SK-N-SH treated with all-trans-retinoic acid at 6 μM for 48 hours (cell line): Measurements from ENCODE around the gene TXNDC9.
"Not testable (repeated sequence)": the region's sequence is repeated elsewhere in the genome, so short reads cannot be mapped to it uniquely, and the experiment has no call there.

Experiments
- ESRRG ChIP-seq: fragments of 250-450 bp; sonication (Bioruptor Pico); IDR thresholded peaks from 2 replicates; pipeline ENCODE4 v1.6.1; 2021; ENCODE audit warnings: mild to moderate bottlenecking
- RARB ChIP-seq: fragments of 250-450 bp; sonication (Bioruptor Pico); IDR thresholded peaks from 2 replicates; pipeline ENCODE4 v1.8.0; 2021; ENCODE audit warnings: mild to moderate bottlenecking, moderate library complexity
- SNAI2 ChIP-seq: fragments of 250-450 bp; sonication (Bioruptor Pico); IDR thresholded peaks from 2 replicates; pipeline ENCODE4 v1.5.0; 2020; ENCODE audit warnings: mild to moderate bottlenecking, moderate library complexity
- ZC3H10 ChIP-seq: fragments of 250-450 bp; sonication (Bioruptor Pico); IDR thresholded peaks from 2 replicates; pipeline ENCODE4 v1.5.1; 2021; ENCODE audit warnings: mild to moderate bottlenecking, moderate library complexity
- ZFP3 ChIP-seq: fragments of 250-450 bp; sonication (Bioruptor Pico); IDR thresholded peaks from 2 replicates; pipeline ENCODE4 v1.5.0; 2020; ENCODE audit warnings: mild to moderate bottlenecking, moderate library complexity
- ZFP30 ChIP-seq: fragments of 450-650 bp; formaldehyde crosslinking; IDR thresholded peaks from 2 replicates; pipeline ENCODE4 v1.5.0; 2022; ENCODE audit warnings: mild to moderate bottlenecking, moderate library complexity
- TF ChIP-seq, protein P1 (sequence below): fragments of 250-450 bp; sonication (Bioruptor Pico); IDR thresholded peaks from 2 replicates; pipeline ENCODE4 v1.8.0; 2020; ENCODE audit warnings: mild to moderate bottlenecking, moderate library complexity, borderline replicate concordance

DNA sequence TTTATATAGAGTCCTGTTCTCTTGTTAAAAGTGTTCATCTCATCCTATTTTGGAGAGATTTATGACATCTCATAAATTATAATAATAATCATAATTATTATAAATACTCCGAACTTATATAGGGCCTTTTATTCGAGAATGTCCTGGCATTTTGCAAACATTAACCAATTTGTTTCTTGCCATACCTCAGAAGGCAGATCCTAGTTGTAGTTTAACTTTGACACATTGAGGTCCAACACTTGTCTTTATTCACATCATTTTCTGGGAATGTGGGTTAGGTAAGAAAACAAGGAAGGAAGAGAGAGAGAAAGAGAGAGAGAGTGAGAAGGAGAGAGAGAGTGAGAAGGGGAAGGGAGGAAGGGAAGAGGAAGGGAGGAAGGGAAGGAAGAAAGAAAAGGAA is 35.0 kb downstream of the TXNDC9 start, which contains the start of gene LYG1:
- TF ChIP-seq ZFP30 (CRISPR knock-in tag); RARB (CRISPR knock-in tag); SNAI2 (CRISPR knock-in tag); ZFP3 (CRISPR knock-in tag); ZC3H10; ESRRG (CRISPR knock-in tag): not testable (repeated sequence)
- TF ChIP-seq, protein P1, sequence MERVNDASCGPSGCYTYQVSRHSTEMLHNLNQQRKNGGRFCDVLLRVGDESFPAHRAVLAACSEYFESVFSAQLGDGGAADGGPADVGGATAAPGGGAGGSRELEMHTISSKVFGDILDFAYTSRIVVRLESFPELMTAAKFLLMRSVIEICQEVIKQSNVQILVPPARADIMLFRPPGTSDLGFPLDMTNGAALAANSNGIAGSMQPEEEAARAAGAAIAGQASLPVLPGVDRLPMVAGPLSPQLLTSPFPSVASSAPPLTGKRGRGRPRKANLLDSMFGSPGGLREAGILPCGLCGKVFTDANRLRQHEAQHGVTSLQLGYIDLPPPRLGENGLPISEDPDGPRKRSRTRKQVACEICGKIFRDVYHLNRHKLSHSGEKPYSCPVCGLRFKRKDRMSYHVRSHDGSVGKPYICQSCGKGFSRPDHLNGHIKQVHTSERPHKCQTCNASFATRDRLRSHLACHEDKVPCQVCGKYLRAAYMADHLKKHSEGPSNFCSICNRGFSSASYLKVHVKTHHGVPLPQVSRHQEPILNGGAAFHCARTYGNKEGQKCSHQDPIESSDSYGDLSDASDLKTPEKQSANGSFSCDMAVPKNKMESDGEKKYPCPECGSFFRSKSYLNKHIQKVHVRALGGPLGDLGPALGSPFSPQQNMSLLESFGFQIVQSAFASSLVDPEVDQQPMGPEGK (CRISPR knock-in tag) = not testable (repeated sequence)
